HG03575 (cell line): ENCODE results near the gene KCNG2.
"Not testable (repeated sequence)": the region's sequence is repeated elsewhere in the genome, so short reads cannot be mapped to it uniquely, and the experiment has no call there.

Source experiments
- ATAC-seq: cut with Tn5 transposase; IDR thresholded peaks from one replicate; pipeline ENCODE4 v1.9.1; 2021; ENCODE audit not compliant: unreplicated experiment, insufficient number of reproducible peaks, low FRiP score; ENCODE audit errors: extremely low read depth

The KCNG2 gene, protein sequence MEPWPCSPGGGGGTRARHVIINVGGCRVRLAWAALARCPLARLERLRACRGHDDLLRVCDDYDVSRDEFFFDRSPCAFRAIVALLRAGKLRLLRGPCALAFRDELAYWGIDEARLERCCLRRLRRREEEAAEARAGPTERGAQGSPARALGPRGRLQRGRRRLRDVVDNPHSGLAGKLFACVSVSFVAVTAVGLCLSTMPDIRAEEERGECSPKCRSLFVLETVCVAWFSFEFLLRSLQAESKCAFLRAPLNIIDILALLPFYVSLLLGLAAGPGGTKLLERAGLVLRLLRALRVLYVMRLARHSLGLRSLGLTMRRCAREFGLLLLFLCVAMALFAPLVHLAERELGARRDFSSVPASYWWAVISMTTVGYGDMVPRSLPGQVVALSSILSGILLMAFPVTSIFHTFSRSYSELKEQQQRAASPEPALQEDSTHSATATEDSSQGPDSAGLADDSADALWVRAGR

DNA sequence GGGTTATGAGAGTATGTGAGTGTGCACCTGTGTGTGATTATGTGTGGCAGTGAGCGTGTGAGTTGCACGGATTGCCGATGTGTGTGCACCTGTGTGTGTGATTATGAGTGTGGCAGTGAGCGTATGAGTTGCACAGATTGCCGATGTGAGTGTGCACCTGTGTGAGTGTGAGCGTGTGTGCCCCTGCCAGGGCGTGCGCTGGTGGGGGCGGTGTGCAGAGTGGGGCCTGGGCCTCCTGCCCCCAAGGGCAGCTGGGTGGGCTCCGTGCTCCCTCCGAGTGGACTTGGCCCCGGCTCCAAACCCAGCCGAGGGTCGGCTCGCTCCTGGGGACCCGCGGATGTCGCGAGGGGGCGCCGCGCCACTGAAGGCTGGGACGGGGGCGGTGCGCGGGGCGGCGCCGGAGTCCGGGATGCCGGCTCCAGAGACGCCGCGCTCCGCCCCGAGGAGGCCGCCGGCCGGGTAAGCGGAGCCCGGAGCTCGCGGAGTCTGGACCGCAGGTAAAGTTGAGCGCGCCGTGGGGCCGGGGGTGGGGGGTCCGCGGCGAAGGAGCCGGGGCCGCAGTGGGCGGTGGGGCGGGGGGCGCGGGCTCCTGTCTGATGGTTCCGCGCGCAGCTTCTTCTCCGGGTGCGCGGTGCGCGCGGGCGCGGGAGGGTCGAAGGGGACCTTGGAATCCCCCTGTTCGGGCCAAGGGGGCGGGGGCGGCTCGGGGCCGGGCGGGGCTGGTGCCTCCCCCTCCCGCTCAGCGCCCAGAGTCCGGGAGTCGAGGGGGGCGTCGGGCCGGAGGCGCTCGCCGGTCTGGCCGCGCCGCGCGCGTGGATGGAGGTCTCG is at the start of gene KCNG2:
Gene KCNG2 (plus strand): TSS at position 421 of the 828 bp plus-strand sequence. CDS start 65,730 bp downstream, outside the sequence.
- ATAC-seq: no peak

DNA sequence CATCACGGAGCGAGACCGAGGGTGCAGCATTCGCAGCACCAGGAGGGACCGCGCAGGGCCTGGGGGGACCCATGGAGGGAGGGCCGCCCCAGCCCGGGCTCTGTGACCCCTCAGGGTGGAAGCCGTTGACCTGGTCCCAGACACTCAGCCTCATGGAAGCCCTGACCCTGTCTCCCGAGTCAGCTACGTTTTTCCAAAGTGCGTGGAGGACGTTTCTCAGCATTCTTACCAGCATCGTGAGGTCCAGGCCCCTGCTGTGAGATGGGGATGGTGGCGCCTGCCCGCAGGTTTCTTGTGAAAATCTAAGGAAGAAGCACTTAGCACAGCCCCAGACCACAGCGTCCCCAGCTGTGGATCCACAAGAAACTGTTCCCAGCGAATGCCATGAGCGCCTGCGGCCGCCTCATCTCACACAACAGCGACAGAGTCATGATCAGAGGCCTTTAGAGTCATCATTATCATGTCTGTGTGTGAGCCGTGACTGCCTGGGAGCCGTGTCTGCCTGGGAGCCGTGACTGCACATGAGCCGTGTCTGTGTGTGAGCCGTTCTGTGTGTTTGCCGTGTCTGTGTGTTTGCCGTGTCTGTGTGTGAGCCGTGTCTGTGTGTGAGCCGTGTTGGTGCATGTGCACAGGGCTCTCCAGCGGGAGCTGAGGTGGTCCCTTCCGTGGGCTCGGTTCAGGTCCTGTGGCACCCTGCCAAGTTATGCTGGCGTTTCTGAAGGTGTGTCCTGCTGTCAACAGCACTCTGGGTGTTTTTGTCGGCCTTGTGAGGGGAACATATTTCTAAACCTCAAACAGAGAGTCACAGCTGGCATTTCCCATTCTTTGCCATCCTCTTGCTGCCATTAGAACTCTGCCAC is 49.2 kb upstream of the KCNG2 start:
- no peak for ATAC-seq

DNA sequence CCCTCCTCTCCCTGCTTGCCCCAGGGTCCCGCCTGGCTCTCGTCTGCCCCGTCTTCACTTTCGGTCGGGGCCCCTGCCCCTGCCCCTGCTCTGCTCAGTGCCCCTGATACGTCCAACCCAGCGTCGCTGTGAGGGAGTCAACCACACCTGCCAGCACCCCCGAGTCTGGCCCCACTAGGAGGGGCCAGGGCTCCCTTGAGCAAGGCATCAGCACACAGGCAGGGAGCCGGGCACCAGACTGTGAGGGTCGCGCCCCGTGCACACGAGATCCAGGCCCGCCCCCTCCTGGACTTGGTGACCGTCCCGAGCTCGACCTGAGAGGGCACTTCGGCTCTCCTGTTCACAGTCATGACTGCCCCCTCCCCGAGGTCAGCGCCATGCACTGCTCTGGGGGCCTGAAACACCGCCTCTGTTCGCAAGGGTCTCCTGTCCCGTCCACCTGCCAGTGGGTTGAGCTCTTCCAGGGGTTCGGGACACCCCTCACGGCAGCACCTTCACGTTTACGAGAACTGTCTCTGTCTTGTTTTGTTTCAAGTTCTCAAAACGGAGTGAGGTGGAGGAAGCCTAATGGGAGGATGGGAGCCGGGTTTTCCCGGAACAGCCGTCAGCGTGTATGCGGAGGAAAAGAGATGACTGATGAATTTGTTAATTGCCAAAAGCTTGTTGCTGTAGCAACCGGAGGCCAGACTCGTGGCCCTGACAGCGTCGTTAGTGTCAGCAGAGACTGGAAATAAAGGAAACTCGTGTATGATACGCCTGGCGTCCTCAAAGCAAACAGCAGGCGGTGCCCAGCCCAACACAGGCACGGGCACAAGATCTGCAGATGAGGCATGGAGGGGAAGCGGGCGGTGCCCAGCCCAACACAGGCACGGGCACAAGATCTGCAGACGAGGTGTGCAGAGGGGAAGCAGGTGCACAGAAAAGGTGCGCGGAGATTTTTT is 48.2 kb upstream of the KCNG2 start:
- ATAC-seq: no peak

DNA sequence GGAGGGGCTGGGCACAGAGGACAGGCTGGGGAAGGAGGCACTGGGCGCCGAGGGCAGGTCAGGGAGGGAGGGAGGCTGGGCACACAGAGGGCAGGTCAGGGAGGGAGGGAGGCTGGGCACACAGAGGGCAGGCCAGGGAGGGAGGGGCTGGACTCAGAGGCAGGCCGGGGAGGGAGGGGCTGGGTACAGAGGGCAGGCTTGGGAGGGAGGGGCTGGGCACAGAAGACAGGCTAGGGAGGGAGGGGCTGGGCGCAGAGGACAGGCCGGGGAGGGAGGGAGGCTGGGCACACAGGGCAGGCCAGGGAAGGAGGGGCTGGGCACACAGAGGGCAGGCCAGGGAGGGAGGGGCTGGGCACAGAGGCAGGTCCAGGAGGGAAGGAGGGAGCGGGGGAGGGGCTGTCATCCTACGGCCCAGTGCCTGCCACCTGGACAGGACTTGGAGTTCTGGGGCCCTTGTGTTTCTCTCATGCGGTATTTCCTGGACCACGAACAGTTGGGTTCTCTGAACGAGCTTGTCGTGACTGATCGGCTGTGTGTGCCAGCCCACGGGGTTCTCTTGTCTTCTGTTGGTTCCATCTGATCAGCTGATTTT is 46.7 kb upstream of the KCNG2 start:
- ATAC-seq: no peak

DNA sequence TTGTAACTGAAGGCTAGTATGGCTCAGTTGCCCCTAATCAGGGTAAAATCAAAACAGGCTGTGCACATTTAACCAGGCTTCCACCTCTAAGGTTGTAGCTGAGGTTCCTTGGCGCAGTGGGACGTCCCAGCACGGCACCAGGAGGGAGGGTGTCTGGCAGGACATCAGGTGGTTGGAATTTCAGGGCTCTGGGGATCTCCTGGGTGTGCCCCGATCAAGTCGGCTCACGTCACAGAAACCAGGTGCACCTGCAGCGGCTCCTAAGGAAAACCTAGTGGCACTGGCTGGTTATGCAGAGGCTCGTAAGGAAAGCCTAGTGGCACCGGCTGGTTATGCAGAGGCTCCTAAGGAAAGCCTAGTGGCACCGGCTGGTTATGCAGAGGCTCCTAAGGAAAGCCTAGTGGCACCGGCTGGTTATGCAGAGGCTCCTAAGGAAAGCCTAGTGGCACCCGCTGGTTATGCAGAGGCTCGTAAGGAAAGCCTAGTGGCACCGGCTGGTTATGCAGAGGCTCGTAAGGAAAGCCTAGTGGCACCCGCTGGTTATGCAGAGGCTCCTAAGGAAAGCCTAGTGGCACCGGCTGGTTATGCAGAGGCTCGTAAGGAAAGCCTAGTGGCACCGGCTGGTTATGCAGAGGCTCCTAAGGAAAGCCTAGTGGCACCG is 45.7 kb upstream of the KCNG2 start:
- ATAC-seq: not testable (repeated sequence)

DNA sequence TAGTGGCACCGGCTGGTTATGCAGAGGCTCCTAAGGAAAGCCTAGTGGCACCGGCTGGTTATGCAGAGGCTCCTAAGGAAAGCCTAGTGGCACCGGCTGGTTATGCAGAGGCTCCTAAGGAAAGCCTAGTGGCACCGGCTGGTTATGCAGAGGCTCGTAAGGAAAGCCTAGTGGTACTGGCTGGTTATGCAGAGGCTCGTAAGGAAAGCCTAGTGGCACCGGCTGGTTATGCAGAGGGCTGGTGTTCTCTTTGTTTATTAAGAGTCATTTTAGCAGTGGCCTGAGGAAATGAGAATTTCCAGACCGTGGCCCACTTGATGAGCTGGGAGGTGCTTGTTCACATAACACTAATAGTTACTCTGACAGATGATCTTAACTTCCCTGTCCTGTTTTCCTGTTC is 44.8 kb upstream of the KCNG2 start:
- not testable (repeated sequence) for ATAC-seq

DNA sequence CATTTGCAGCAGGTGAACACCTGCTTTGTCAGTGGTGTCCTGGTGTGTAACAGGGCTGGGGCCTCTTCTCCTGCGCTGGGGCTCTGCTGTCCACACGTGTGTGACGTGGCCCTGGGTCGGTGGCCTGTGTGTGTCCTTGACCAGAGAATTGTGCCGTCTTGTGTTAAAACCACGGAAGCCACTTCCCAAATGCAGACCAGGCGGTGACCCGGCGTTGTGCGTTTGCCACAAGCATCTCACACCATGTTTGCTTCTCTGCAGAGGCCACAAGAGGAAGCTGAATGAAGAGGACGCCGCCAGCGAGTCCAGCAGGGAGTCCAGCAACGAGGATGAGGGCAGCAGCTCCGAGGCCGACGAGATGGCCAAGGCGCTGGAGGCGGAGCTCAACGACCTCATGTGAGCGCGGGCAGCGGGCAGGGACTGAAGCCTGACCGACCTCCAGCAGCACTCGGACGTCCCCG is 44.3 kb upstream of the KCNG2 start:
- ATAC-seq: no peak

DNA sequence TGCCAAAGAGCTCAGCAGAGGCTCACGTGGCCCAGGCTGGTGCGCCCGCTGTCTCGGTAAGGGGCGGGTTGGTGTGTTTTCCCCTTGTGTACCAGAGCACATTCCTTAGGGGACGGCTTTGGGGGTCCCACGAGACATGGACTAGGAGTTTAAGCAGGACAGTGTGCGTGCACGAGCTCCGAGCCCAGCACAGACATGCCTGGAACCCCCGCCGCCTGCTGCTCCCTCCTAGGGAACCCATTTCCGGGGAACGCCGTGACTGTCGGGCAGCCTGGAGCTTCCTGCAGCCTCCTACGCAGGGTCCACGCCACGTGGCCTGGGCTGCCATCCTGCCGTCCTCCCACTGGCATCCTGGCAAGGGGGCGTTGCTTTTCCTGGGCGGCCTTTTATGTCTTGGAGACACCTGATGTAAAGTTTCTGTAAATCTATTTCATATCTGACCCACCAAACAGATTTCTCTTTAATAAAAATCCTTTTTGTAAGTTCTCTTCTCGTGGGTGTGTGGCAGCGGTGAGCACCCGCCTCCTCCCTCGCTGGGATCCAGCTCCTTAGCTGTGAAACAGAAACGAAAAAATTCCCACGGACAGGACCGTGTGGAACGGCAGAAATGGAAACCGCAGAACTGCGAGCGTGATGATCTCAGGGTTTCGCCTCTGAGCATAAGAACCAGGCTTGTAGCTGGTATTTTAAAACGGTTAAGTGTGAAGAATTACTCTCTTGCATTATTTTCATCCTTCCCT is 43.5 kb upstream of the KCNG2 start:
- ATAC-seq: no peak

DNA sequence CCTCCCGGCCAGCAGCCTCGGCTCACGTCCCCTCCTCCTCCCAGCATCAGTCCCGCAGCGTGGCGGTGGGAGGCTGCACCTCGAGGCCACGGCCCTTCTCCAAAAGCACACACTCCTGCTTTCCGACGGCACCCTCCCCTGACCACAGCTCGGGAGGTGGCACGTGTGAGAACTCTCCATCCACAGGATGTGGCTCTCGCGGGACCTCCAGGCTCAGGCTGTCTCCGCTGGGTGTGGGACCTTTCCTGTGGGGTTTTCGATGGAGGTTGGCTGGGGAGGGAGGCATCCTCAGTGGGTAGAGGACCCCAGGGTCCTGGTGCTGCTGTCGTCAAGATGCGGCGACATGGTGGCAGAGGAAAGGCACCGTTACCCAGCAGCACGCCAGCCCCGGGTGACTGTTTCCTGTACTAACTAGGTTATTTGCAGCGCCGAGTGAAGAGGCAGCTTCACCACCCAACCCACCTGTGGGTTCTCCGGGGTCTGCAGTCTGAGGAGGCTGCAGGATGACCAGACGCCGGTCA is 42.8 kb upstream of the KCNG2 start:
- ATAC-seq: no peak

DNA sequence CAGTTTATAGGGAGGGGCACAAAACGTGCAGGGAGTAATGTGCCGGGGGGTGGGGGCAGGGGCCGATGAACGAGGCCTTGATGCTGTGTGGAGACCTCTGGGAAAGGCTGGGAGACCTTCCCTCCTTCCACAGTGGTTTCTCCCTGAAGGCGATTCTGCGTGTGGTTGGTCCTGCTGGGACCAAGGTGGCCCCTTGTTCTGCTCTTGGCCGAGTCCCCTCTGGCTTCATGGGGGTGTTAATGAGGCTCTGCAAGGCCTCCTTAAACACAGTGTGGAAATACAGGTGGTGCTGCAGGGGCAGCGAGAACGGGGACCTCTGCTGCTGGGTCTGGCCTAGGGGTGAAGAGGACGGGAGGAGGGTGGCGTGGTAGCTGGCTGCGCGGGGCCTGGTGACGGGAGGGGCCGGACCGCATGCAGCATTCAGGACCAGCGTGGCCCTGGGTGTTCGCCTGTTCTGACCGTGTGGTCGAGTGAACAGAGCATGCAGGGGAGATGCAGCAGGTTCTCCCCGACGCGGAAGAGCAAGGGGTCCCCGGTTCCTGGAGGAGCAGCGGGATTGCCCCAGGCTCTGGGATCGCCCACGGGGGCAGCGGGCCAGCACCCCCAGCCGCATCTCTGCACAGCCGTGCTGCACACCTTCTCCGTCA is 42.1 kb upstream of the KCNG2 start:
- no peak for ATAC-seq

DNA sequence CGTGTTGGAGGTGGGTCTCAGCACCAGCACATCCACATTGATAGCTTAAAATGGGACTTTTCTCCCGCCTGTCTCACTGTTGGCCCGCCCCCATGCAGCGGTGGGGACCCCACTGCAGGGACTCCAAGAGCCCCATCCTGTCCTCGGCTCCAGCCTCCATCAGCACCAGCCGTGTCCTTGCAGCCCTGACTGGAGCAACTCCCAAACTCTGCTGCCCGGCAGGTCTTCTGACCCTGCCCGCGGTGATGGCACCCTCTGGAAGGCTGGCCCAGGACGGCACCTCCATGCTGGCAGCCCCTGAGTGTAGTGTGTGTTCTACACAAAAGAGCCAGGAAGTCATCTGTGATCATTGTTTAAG is 41.6 kb upstream of the KCNG2 start:
- no peak for ATAC-seq

DNA sequence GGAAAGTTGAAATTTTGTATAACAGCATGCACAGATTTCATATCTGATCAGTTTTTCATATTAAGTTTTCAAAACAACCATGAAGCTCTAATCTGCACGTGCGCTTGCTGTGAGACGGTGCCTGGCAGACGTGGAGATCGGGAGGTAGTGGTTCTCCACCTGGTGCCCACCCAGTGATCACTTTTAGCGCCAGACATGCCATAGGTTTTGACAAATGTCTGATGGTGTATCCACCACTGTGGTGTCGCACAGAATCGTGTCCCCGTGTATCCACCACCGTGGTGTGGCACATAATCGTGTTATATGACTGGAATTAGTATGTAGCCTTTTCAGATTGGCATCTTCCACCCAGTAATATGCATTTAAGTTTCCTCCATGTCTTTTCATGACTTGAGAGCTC is 40.9 kb upstream of the KCNG2 start:
- ATAC-seq: no peak

DNA sequence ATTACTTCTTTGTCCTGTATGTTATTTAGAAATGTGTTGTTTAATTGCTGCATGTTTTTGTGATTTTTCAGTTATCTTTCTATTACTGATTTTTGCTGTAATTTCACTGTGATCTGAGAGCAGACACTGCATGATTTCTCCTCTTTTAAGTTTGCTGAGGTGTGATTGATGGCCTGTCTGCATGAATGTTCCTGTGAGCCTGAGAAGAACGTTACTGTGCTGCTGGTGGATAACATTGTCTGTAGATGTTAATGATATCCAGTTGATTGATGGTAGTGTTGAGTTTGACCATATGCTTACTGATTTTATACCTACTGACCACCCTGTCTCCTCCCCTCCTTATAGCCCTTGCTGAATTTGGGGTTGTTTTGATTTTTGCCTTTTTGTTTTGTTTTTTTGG is 37.4 kb upstream of the KCNG2 start:
- no peak for ATAC-seq

DNA sequence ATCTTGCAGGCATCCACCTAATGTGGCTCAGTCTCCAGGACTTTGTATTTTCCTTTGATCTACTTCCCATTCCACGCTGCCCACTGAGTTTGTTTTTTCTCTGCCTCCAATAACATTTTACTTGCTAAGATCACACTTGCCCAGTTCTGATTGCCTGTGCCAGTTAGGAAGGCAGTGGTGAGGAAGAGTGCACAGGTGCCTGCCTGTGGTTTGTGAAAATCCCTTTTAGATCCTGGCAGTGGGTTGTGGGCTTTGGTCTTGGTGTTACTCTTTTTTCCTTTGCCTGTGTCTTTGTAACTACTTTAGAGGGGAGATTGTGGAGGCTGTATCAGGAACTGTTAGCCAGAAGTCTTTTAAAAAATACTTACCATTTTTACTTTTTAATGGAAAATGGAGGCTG is 36.9 kb upstream of the KCNG2 start:
- no peak for ATAC-seq

DNA sequence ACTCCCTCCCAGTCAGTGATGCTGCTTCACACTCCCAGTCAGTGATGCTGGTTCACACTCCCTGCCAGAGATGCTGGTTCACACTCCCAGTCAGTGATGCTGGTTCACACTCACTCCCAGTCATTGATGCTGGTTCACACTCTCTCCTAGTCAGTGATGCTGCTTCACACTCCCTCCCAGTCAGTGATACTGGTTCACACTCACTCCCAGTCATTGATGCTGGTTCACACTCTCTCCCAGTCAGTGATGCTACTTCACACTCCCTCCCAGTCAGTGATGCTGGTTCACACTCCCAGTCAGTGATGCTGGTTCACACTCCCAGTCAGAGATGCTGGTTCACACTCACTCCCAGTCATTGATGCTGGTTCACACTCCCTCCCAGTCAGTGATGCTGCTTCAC is 34.3 kb upstream of the KCNG2 start:
- no peak for ATAC-seq

DNA sequence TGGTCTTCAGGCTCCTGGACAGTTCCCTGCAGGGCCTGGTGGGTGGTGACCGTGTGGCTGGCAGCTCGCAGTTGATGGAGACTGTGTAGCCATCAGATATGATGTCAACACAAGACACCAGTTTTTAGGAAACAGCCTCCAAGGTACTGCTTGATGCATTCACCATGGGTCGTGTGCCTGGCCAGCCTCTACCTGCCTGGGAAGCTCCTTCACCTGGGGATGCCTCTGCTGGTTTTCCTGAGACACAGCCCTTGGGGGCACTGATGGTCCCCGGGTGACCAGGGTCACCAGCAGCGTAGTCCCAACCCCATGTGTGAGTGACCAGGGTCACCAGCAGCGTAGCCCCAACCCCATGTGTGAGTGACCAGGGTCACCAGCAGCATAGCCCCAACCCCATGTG is 33.6 kb upstream of the KCNG2 start:
- ATAC-seq: no peak
